Bronchial epithelial cell (primary cell): ENCODE results near the gene UBE2Q2. TPM values are rescaled to one million over a fixed set of nuclear protein-coding genes. Genes with fewer than 3 reads are reported as not detected.

Experiments
- DNase-seq: peaks from one replicate; pipeline ENCODE4 v3.0.0-alpha.2; 2010; ENCODE audit warnings: low read depth
- FAIRE-seq: peaks from 2 replicates; lab custom pipeline; 2011; peaks lifted over from hg19 to GRCh38; lab: Jason Lieb, UNC
- H3K27me3 ChIP-seq: 2 replicates; pipeline ENCODE4 v1.5.1; 2011; ENCODE audit warnings: low read length; ENCODE audit not compliant: control insufficient read depth, insufficient read depth
- H3K36me3 ChIP-seq: 2 replicates; pipeline ENCODE4 v1.5.1; 2011; ENCODE audit warnings: low read length; ENCODE audit not compliant: control insufficient read depth, insufficient read depth
- H3K4me3 ChIP-seq: 2 replicates; pipeline ENCODE4 v1.5.1; 2011; ENCODE audit warnings: mild to moderate bottlenecking, low read depth, low read length, control low read depth
- CTCF ChIP-seq: IDR thresholded peaks from 2 replicates; pipeline ENCODE4 v1.5.1; 2011; ENCODE audit warnings: mild to moderate bottlenecking, moderate library complexity, low read length, control low read depth, inconsistent platforms; ENCODE audit not compliant: insufficient read depth, severe bottlenecking
- total RNA-seq: library from RNA; depleted of rRNA; stranded (reverse); fragments of >200 nt; gene quantifications from 2 replicates; pipeline ENCODE4 v1.2.1, GENCODE V29; 2014

Gene UBE2Q2
- total RNA-seq, 1 donor from 2014 or later, result 32.1 TPM

- no peak for FAIRE-seq
- no peak for TF ChIP-seq CTCF
- no peak overlapping the region for H3K4me3 ChIP-seq
- H3K27me3 ChIP-seq, result no peaks in the 10 kb centered on the region
- DNase-seq, result peak; percentile 10
- H3K36me3 ChIP-seq, result no peaks in the 10 kb centered on the region
Measured at GRCh38 chr15:75815811-75816719, 27.2 kb upstream of the UBE2Q2 start.

- DNase-seq (no peak), FAIRE-seq (no peak)
- H3K36me3 ChIP-seq, result no peaks in the 10 kb centered on the region
- no peak for TF ChIP-seq CTCF
- no peaks in the 10 kb centered on the region for H3K27me3 ChIP-seq
- no peak overlapping the region for H3K4me3 ChIP-seq
Measured at GRCh38 chr15:75817138-75817935, 25.9 kb upstream of the UBE2Q2 start.

- no peak for FAIRE-seq
- Histone ChIP-seq H3K36me3 (no peaks in the 10 kb centered on the region), H3K27me3 (no peaks in the 10 kb centered on the region), H3K4me3 (no peak overlapping the region)
- no peak for TF ChIP-seq CTCF
- DNase-seq, result no peak
Measured at GRCh38 chr15:75820206-75820605, 23.0 kb upstream of the UBE2Q2 start.

- H3K36me3 ChIP-seq, result no peaks in the 10 kb centered on the region
- H3K27me3 ChIP-seq, result no peaks in the 10 kb centered on the region
- TF ChIP-seq CTCF, result no peak
- no peak overlapping the region for H3K4me3 ChIP-seq
- DNase-seq (peak; percentile 70), FAIRE-seq (peak; percentile 66)
Measured at GRCh38 chr15:75821786-75822345, 21.4 kb upstream of the UBE2Q2 start.

- FAIRE-seq (no peak), DNase-seq (no peak)
- Histone ChIP-seq H3K27me3 (no peaks in the 10 kb centered on the region), H3K36me3 (no peaks in the 10 kb centered on the region), H3K4me3 (no peak overlapping the region)
- no peak for TF ChIP-seq CTCF
Measured at GRCh38 chr15:75822685-75823278, 20.5 kb upstream of the UBE2Q2 start.
